GM19023 (cell line): ENCODE measurements around the gene PDGFB.

Source experiments
- ATAC-seq: cut with Tn5 transposase; IDR thresholded peaks from one replicate; pipeline ENCODE4 v1.9.1; 2021; ENCODE audit warnings: mild to moderate bottlenecking, moderate library complexity; ENCODE audit not compliant: unreplicated experiment

The PDGFB gene

DNA sequence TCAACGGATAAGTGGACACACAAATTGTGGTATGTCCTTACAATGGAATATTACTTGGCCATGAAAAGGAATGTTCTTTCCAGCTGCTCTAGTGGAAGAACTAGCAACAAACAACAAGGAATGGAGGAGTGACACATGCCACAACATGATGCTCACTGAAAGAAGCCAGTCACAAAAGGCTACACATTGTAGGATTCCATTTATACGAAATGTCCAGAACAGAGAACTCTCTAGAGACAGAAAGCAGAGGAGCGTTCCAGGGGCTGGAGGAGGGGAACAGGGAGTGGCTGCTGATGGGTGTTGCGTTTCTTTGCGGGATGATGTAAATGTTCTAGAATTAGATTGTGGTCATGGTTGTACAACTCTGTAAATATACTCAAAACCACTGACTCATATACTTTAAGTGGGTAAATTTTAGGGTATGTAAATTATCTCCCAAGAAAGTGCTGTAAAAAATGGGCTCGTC is 32.4 kb upstream of the PDGFB start:
- ATAC-seq: no peak

DNA sequence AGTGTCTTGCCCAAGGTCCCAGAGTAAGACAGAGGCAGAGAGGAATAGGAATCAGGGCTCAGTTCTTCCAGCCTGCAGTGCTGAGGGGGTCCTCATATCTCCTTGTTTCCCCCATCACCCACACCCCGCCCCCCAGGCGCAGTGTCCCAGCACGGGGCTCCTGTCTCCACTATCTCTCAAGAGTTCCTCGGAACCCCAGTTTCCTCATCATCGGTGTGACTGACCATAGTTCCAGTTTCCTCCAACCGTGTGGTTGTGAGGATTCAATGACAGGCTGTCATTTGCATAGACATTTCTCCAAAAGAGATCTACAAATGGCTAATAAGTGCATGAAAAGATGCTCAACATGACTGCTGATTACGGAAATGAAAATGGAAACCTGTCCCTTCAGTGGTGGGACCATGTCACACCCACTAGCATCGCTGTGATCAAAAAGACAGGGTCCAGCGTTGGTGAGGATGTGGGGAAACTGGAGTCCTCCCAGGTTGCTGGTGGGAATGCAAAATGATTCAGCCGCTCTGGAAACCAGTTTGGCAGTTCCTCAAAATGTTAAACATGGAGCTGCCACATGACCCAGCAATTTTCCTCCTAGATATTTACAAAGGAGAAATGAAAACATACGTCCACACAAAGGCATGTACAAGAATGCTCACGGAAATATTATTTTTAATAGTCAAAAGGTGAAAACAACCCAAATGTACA is 31.8 kb upstream of the PDGFB start:
- no peak for ATAC-seq

DNA sequence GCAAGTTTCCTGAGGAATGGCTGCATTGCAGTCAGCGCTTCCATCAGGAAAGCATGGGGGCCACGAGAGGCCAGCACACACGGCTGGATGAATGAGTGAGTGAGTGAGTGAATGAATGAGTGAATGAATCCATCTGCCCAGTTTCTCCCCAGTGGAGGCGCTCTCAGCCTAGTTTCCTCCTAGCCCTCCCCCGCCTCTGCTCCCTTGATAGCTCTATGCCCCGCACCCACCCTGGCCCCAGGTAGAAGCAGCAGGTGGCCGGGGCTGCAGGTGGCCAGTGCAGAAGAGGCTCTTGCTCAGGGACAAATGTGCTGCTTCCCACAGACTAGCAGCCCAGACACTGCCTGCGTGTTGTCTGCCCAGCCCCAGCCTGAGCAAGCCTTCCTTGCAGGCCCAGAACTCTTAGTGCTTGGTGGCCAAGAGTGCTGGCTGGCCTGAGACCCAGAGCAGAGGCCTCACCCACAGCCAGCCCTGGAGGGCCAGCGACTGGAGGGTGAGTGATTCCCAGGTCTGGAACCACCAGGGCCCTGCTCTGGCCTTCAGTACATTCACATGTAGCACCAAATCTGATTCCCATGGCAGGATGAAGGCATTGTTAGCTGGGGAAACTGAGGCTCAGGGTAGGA is 31.1 kb upstream of the PDGFB start:
- ATAC-seq: no peak

DNA sequence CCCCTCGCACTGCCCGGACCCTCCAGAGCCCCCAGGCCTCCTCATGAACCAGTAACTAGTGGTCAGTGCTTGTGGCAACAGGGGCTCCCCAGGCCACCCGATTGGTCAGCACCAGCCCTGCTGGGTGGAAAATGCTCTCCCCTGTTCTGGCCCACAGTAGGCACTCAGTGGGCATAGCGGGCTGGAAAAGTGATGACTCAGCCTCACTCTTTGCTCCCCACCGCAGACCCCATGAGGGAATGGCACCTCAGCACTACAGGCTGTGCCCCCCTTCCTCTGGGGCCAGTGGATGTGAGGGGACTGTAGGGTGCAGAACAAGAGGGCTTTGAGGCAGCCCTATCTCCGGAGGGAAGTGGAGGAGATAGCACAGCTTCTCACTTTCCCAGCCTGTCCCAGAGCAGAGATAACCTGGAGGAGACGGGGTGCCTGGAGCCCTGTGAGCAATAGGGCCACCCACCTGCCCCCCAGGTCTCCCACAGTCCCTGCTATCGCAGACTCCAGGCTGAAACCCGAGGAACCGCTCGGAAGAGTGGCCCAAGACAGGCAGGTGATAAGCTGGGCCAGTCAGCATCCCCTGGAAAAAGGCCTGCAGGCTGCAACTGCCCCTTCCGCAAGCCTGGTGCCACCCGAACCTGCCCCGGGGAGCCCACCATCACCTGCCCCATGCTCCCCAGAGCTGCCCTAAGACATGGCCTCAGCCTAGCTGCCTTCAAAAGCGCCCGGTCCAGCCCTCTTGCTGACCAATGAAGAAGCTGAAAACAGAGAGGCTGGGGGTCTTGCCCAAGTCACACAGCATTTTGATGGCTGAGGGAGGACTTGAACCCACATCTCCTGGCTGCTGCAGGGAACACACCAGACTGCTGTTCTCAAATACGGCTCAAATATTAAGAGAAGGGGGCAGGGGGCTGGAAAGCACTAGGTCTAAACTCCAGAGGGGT is 29.4 kb upstream of the PDGFB start:
- no peak for ATAC-seq

DNA sequence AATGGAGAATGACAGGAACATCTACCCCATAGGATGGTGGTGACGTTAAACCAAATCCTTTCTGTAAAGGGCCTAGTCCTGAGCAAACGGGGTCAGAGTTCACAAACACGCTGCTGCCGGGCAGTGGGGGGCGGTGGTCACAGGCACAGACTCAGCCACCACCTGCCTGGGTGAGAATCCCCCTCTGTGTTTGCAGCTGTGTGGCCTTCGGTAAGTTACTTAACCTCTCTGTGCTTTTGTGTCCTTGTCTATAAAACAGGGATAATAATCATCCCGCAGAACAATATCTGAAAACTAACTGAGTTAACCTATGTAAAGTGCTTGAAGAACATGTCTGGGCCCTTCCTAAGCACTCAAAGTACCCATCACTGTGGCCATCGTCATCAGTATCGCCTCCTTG is 26.0 kb upstream of the PDGFB start:
- no peak for ATAC-seq

DNA sequence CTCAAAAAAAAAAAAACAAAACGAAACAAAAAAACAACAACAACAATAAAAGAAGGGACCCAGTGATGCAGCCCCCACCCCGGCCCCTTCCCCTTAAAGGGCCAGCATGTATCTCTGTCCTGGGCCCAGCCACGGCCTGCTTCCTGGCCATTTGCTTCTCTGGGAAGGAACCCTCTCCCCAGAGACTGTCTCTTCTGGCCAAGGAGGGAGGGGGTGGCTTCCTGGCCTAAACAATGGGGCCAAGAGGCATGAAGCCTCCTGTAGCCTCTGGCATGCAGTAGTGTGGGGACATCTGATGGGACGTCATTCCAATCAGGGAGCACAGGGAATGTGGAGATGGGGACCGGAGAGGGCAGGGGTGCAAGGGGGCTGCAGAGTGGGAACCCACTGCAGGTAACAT is 25.5 kb upstream of the PDGFB start:
- no peak for ATAC-seq

DNA sequence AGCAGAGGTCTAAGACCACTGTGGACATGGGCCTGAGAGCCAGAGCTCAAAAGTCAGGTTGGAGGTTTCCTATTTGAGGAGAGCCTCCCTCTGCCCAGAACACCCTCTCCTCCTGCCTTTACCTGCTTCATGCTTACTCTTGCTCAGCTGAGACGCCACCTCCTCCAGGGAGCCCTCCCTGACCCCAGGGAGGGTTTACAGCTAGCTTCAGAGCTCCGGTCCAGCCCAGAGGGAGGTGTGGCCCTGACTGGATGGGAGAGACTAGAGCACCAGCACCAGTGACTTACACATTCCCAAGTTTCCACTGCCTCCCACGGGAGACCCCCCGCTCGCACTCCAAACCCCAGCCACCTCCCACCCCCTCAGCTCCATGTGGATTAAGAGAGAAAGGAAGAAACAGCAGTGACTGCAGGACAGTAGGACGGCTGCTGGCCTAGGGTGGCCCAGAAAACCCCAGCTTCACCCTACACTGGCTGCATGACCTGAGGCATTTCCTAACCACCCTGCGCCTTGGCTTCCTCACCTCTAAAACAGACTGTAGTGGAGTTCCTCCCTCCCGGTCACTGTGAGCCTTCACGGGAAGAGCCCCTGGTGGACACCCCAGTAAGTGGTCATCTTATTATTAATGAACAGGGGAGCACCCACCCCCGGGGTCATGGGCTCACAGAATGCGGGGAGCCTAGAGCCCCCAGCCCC is 24.5 kb upstream of the PDGFB start:
- no peak for ATAC-seq

DNA sequence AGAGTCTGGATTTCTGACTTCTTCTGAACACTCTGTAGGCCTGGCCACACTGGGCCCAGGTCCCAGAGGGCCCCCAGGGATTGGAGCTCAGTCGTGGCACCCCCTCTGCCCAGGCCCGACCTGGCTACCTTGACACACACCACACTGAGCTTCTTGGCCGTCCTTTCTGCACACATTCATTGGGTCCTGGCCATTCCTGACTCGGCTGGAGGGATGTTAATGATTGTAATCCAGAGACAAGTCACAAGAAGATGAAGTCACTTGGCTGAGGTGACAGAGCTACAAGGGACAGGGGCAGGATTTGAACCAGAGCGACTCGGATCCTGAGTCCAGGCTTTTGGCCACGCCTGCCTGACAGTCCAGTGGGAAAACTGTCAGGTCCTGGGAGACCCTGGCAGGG is 23.9 kb upstream of the PDGFB start:
- no peak for ATAC-seq

DNA sequence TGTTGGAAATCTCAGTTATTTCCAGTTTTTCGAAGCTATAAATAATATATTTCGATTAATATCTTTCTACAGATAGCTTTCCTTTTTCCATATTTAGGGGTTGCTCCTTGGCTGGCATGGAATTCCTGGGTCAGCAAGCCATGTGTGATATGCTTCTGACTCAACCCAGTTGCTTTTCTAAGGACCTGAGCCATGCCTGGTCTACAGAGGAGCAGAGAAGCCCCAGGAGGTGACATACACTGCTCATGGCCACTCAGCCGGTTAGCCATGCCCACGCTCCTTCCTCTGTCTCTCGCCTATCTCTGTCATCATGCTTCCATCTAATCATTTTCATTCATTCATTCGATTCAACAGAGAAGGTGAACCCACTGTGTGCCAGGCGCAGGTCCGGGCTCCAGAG is 23.2 kb upstream of the PDGFB start:
- ATAC-seq: no peak

DNA sequence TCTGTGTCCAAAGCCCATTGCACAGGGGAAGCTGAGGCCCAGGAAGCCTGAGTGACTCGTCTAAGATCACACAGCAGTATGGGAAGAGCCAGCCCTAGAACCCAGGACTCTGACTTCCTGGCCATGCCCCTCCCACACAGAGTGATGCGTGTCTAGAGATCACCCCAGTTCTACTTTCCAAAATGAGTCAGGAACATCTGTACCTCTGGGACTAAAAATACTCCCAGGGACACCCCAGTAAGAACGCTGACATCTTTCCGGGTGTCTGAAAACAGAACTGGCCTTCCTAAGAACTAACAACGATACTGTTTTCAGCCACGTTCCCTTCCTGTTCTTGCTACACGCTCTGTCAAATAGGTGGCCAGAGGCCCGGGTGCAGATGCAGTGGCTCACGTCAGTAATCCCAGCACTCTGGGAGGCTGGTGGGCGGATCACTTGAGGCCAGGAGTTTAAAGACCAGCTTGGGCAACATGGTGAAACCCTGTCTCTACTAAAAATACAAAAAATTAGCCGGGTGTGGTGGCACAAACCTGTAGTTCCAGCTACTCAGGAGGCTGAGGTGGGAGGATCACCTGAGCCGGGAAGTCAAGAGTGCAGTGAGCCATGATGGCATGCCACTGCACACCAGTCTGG is 21.7 kb upstream of the PDGFB start:
- ATAC-seq: peak; percentile 62

DNA sequence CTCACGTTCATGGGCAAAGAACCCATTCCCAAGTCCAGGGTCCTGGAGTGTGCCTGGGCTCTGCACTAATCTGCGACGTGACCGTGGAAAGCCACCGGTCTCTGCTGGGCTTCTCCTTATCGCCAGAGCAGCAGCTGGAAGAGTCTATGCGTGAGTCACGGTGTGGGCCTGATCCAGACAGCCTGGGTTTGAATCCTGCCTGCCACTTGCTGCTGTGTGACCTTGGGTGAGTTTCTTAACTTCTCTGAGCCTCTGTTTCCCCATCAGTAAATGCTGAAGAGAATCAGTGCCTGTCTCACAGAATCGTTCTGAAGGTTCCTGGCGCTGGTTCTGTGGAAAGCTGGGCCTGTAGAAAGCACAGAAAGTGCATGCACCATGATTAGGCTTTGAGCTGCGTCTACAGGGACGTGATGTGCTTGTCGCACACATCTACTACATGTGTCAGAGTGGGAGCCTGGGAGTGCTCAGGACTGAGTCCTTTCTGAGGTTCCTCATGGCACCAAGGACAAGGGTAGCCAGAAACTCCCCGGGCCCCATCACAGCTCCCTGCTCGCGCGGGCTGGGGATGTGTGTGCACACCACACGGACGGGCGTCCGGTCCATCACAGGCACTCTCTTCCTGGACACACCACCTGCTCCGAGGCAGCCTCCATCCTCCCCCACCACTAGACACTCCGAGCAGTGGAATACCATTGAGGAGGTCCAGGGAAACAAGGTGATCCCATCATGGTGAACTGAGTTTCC is 20.5 kb upstream of the PDGFB start:
- no peak for ATAC-seq

DNA sequence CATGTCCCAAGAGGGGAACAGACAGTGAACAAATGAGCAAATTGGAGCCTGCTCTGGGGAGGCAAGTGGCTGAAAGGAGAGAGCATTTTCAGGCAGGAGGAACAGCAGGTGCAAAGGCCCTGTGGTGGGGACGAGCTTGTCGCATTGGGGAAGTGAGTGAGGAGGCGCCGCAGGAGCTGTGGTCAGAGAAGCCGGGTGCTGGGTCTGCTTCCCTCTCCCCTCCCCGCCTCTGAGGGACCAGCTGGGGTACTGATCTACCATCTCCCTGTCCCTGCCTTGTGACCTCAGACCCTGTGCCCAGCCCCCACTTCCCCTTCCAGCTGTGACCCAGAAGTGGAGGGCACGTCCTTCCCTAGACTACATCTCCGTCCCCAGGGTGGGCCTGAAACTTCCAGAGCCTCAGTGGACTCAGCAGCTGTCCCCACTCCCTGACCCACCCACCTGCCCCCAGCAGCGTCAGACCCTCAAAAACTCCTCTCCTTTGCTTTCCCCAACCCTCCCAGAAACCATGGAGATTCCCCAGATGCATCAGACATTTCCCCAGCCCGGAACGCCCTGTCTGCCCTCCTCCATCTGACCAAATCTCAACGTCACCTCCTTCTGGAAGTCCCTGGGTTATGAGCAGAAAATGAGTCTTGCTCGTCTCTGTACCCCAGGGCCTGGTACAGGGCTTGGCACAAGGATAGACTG is 19.7 kb upstream of the PDGFB start:
- no peak for ATAC-seq

DNA sequence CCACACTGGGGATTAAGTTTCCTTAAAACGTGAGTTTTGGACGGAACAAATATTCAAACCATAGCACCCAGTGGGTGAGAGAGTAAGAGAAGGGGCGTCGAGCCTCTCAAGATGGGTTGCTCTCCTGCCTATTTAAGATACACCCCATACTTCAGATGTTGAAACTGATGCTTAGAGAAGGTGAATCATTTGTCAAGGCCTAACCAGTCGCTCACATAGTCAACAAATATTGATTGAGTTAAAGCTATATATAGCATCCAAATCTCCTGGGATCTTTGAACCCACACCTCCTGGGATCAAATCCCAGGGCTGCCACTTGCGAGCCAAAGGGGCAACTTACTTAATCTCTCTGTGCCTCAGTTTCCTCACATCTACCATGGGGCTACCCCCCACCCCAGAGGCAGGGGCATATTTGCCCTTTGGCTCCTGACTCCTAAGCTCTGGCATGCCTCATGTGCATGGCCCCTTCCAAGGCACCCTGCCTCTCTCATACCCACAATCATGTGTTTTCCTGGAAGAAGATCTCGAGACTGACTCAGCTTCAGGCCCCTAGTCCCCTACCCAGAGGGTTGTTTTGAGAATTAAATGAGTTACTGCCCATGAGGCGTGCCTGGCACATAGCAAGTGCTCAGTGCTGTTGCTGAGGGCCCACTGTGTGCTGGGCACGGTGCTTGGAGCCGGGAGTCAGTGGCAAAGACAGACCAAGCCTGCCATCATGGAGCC is 19.0 kb upstream of the PDGFB start:
- ATAC-seq: no peak

DNA sequence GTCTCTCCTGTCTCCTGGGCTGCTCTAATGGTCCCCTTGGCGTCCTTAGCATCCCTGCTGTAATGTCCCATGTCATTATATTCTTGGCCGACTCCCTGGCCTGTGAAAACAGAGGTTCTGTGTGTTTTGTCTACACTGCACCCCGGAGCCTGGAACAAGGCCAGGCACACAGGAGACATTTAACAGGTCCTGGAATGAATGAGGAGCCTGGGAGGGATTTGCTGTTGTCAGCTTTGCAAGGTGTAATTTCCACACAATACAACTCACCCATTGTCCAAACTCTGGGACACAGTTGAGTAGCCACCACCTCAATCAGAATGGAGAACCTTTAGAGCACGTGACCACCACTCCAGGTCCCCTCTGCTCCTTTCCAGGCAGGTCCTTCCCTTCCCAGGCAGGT is 14.9 kb upstream of the PDGFB start:
- no peak for ATAC-seq

DNA sequence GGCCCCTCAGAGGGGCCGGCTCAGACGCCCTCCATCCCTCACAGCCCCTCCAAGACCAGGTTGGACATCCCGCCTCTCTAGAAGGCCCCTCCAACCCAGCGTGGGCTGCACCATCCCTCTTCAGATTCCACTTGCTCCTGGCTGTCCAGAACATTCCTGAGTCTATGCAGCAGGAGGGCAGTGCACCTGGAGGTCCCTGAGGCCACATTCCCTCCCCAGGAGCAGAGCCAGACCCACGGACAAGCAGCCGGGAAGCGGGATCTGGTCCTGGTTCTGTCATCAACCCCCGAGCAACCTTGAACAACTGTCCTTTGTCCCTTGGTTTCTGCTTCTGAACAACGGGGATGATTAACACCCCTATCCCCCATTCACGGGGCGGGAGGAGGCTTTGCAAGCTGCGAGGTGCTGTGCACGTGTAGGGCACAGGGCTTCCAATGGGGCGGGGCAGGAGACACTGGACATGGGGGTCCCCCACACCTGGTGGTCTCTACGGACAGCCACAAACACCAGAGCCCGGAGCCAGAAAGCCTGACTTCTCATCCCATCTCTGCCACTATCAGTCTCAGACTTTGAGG is 13.2 kb upstream of the PDGFB start:
- ATAC-seq: no peak

DNA sequence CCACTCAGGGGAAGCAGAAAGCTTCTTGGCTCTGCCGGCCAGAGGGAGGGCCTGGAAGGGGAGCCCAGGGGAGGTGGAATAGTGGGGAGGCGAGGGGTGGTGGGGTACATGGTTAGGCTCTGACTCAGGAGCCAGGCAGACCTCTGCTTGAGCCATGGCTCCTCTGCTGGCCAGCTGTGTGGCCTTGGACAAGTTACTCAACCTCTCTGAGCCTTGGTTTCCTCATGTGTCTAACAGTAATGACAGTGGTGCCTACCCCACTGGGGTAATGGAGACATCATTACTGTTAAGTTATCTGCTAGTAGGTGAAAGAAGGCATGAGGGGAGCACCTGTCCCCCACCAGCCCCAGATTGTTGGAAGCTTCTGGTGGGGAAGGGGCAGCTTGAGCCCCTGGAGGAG is 12.2 kb upstream of the PDGFB start:
- ATAC-seq: no peak

DNA sequence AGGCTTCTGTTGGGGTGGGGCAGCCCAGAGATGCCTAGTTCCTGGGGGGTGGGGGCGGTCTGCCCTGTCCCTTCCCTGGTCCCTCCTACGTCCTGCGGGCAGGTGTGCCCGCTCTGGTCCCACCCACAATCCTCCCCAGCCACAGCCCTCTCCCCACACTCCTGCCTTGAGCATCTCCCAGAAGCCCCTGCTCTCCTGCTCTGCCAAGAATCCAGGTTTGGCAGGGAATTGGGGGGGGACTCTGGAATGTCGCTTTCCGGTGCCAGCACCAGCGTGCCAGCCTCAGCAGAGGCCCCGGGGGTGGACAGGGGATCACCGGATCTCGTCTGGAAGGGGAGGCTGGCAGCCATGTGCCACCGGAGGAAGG is 11.4 kb upstream of the PDGFB start:
- ATAC-seq: no peak

DNA sequence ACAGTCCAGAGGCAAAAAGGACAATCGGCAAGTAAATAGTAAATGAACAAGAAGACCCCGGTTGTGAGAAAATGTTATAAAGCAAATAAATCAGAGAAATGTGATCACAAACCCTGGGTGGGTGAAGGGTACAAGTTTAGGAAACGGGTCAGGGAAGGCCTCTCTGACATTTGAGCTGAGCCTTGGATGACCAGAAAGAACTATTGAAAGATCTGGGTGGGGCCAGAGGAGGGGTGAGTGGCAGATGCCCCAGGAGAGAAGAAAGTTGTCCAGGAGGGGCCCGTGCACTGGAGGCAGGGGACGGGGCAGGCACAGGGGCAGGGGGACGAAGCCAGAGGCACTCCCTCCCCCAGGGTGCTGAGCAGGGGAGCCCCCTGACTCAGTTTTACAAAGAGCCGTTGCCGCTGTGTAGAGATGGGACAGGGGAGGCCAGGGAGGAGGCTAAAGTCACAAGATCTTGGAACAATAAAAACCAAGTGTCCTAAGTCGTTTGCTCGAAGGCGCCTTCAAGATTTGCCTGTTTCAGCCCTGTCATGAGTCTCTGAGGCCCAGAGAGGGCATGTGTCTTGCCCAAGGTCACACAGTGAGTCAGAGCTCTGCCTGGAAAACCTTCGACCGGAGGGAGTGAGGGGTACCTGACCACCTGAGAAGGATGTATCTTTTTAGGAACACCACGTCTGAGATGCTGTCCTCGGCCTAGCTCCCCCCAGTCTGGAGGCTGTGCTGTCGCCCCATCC is 10.8 kb upstream of the PDGFB start:
- ATAC-seq: no peak
